22Rv1 (cell line): ENCODE data around the gene KIRREL2.
"Not testable (repeated sequence)": the region's sequence is repeated elsewhere in the genome, so short reads cannot be mapped to it uniquely, and the experiment has no call there.

Experiments used
- H3K27ac ChIP-seq: fragments of 450-650 bp; 2 replicates; pipeline ENCODE4 v1.5.1; 2017
- ZFX ChIP-seq: fragments of 450-650 bp; IDR thresholded peaks from 2 replicates; pipeline ENCODE4 v1.6.1; 2017; ENCODE audit warnings: antibody characterized with exemption, borderline replicate concordance
- TF ChIP-seq, protein P1 (sequence below): fragments of 450-650 bp; IDR thresholded peaks from 2 replicates; pipeline ENCODE4 v1.5.1; 2017; ENCODE audit warnings: mild to moderate bottlenecking

Gene KIRREL2

DNA sequence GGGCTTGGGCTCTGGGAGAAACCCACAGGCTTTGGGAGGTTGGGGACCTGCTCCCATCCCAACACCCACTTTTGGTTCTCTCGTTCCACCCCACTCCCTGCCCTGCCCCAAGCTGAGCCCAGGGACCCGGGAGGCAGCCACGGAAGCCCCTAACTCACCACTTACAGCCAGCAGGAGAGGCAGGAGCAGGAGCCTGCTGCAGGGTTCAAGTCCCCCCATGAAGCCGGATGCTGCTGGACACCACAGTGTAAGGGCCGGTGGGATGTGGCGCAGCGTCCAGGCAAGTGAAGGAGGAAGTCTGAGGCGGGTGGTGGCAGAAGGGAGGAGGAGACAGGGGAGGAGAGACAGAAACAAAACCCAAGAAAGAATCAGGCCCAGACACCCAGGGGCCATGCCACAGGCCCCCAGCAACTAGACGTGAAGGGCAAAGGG, 51.3 kb downstream of the KIRREL2 start, which contains the start of gene TYROBP:
Gene TYROBP (minus strand): TSS at position 286 of the 432 bp plus-strand sequence. CDS start 67 bp downstream, at position 219.
- TF ChIP-seq, protein P1, sequence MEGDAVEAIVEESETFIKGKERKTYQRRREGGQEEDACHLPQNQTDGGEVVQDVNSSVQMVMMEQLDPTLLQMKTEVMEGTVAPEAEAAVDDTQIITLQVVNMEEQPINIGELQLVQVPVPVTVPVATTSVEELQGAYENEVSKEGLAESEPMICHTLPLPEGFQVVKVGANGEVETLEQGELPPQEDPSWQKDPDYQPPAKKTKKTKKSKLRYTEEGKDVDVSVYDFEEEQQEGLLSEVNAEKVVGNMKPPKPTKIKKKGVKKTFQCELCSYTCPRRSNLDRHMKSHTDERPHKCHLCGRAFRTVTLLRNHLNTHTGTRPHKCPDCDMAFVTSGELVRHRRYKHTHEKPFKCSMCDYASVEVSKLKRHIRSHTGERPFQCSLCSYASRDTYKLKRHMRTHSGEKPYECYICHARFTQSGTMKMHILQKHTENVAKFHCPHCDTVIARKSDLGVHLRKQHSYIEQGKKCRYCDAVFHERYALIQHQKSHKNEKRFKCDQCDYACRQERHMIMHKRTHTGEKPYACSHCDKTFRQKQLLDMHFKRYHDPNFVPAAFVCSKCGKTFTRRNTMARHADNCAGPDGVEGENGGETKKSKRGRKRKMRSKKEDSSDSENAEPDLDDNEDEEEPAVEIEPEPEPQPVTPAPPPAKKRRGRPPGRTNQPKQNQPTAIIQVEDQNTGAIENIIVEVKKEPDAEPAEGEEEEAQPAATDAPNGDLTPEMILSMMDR, result no peak
- no peak for TF ChIP-seq ZFX
- no peak within 1 kb of the TSS for H3K27ac ChIP-seq

DNA sequence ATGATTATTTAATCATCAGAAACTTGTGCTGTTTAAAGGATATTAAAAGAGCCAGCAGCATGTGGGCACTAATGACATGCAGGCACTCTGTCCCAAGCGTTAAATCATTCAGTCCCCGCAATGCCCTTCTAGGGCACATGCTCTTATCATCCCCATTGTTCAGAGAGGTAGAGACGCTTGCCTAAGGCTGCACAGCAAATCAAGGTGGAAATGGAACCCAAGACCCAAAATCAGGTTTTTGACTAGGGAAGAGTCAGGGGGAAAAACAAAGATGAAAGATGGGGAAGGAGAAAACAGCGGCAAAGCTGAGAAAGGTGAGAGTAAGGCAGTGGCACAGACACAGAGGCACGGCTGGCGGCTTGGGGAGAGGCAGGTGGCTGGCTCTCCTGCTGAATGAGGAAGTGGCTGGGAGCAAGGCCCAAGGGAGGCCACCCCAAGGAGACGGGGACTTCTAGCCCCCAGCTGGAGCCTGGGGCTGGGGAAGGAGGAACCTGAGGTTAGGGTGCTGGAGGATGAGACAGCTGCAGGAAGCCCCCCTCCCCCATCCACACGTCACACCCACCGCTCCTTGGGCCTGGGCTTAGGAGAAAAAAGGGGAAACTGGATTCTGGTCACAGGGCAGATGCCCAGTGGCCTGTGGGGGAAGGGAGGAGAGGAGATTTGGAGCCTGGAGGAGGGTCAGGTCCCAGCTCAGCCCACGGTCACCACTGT, 52.4 kb downstream of the KIRREL2 start:
- no peak overlapping the region for H3K27ac ChIP-seq
- TF ChIP-seq ZFX, result no peak
- TF ChIP-seq, protein P1, result no peak

DNA sequence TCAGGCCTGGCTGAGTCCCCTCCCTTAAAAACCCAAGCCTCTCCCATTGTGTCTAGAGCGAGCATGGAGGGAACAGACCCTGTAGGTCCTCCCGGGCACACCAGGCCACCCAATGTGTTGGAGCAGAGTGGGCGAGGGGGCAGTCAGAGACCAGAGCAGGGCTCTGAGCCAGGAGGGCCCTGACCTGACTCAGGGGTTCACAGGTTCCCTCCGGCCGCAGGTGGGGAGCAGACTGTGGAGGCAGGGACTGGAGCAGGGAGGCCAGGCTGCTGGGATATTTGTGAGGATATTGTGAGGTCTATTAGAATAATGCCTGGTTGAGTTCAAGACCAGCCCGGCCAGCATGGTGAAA, 52.9 kb downstream of the KIRREL2 start:
- no peak overlapping the region for H3K27ac ChIP-seq
- TF ChIP-seq ZFX, result no peak
- TF ChIP-seq, protein P1, result no peak

DNA sequence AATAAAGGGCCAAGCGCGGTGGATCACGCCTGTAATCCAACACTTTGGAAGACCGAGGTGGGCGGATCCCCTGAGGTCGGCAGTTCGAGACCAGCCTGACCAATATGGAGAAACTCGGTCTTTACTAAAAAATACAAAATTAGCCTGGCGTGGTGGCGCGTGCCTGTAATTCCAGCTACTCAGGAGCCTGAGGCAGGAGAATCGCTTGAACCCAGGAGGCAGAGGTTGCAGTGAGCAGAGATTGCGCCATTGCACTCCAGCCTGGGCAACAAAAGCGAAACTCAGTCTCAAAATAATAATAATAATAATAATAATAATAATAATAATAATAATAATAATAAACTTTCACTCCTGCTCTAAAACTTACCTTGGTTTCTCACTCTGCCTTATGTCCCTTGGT, 53.6 kb downstream of the KIRREL2 start:
- H3K27ac ChIP-seq, result not testable (repeated sequence)

DNA sequence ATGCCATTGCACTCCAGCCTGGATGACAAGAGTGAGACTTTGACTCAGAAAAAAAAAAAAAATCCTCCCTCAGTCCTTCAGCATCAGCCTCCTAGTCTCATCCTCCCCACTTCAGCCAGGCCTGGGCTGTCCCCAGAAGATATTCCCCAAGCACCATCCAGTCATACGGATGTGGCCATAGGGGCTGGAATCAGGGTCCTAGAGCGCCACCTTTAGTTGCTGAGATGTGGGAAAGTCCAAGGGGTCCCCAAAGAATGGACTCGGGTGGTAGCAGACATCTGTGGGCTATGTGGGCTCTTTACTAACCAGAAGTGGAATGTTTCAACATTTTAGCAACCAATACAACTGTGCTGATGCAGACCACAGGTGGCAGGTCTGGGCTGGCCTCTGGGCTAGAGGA, 54.5 kb downstream of the KIRREL2 start:
- H3K27ac ChIP-seq, result no peak overlapping the region
- TF ChIP-seq, protein P1, result no peak
- no peak for TF ChIP-seq ZFX

DNA sequence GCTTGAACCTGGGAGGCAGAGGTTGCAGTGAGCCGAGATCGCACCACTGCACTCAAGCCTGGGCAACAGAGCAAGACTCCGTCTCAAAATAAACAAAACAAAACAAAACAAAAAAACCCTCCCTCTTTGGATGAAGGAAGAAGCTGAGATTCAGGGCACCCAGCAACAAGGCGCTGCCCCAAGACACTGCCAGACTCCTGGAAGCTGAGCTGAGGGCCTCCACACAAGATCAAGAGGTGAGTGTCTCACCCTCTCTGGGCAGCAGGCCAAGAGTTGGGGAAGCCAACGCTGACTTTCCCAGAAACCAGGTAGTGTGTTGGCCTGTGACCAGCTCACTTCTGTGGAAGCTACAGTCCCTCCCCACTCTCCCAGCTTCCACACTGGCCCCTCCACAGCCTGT, 55.1 kb downstream of the KIRREL2 start:
- H3K27ac ChIP-seq, result no peak overlapping the region
- TF ChIP-seq, protein P1, result no peak
- no peak for TF ChIP-seq ZFX

DNA sequence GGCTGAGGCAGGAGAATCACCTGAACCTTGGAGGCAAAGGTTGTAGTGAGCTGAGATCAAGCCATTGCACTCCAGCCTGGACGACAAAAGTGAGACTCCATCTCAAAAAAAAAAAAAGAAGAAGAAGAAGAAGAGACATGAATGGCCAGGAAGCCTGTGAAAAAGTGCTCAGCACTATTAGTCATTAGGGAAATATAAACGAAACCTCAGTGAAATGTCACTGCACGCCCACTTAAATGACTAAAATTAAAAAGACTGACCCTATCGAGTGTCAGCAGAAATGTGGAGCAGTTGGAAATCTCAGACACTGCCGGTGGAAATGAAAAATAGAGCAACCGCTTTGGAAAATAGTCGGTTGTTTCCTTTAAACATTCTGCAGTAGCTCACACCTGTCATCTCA, 56.9 kb downstream of the KIRREL2 start:
- H3K27ac ChIP-seq, result no peak overlapping the region
- TF ChIP-seq ZFX, result no peak
- TF ChIP-seq, protein P1, result no peak

DNA sequence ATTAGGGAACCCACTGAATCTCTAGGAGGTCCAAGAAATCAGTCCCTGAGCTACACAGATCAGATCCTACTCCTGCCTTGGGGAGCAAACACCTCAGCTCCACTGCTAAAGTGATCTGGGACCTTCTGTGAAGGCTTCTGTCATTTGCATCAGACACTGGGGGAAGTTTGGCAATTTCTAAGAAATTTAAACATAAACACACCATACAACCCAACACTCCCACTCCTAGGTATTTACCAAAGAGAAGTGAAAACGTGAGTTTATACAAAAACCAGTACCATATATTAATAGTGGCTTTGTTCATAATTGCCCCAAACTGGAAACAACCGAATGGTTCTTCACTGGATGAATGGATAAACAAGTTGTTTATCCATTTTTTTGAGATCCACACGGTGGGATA, 58.7 kb downstream of the KIRREL2 start:
- TF ChIP-seq ZFX, result no peak
- TF ChIP-seq, protein P1, result no peak

More for the DNA sequence above, 58.7 kb downstream of the KIRREL2 start:
- H3K27ac ChIP-seq, result no peak overlapping the region
